ENCODE measurements around the gene MYL6.

DNA sequence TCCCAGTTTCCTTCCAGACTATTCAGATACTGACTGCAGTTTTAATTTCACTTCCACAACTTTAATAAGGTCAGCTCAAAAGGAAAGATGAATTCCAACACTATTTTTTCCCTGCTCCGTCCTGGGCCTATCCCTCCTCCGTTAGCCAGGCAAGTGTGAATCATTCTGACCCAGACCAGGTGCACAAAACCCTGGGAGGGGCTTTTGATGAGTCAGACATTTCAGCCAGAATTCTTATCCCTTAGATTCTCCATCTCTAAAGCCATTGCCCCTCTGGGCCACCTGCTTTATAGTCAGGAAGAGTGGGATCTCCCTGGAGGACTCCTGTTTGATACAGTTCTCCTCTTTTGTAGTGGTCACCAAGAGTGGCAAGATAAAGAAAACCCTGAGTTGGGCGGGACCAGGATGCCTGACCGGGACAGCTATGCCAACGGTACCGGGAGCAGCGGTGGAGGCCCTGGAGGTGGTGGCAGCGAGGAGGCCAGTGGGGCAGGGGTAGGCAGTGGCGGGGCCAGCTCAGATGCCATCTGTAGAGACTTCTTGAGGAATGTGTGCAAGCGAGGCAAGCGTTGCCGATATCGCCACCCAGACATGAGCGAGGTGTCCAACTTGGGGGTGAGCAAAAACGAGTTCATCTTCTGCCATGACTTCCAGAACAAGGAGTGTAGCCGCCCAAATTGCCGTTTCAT is 37.9 kb upstream of the MYL6 start:
- TF ChIP-seq, protein P1, sequence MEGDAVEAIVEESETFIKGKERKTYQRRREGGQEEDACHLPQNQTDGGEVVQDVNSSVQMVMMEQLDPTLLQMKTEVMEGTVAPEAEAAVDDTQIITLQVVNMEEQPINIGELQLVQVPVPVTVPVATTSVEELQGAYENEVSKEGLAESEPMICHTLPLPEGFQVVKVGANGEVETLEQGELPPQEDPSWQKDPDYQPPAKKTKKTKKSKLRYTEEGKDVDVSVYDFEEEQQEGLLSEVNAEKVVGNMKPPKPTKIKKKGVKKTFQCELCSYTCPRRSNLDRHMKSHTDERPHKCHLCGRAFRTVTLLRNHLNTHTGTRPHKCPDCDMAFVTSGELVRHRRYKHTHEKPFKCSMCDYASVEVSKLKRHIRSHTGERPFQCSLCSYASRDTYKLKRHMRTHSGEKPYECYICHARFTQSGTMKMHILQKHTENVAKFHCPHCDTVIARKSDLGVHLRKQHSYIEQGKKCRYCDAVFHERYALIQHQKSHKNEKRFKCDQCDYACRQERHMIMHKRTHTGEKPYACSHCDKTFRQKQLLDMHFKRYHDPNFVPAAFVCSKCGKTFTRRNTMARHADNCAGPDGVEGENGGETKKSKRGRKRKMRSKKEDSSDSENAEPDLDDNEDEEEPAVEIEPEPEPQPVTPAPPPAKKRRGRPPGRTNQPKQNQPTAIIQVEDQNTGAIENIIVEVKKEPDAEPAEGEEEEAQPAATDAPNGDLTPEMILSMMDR (IDR thresholded peaks at IDR 0.05) = no peak
- TF ChIP-seq POLR2A (IDR thresholded peaks at IDR 0.05) = no peak

Measured in thyroid gland (tissue), 4 donors.